Chondrocyte (in vitro differentiated cells): ENCODE measurements around the gene FAM78A. TPM values are rescaled to one million over a fixed set of nuclear protein-coding genes. Genes with fewer than 3 reads are reported as not detected.

Experiments used
- DNase-seq: peaks from one replicate; pipeline ENCODE4 v3.0.0; 2021; ENCODE audit warnings: mixed read lengths, low spot score
- H3K27ac Mint-ChIP-seq: one replicate; pipeline ENCODE4 v1.8.0; 2021; ENCODE audit warnings: mild to moderate bottlenecking, moderate library complexity, mixed read lengths; ENCODE audit not compliant: unreplicated experiment
- H3K27me3 Mint-ChIP-seq: 2 replicates; pipeline ENCODE4 v1.8.0; 2021; ENCODE audit warnings: low read depth, mixed read lengths
- H3K36me3 Mint-ChIP-seq: 2 replicates; pipeline ENCODE4 v1.8.0; 2021; ENCODE audit warnings: low read depth, mixed read lengths
- H3K4me1 Mint-ChIP-seq: 2 replicates; pipeline ENCODE4 v1.8.0; 2021; ENCODE audit warnings: low read depth, mild to moderate bottlenecking, mixed read lengths
- H3K4me3 Mint-ChIP-seq: one replicate; pipeline ENCODE4 v1.8.0; 2021; ENCODE audit warnings: mild to moderate bottlenecking, moderate library complexity, mixed read lengths; ENCODE audit not compliant: unreplicated experiment
- H3K9me3 Mint-ChIP-seq: 2 replicates; pipeline ENCODE4 v1.8.0; 2021; ENCODE audit warnings: low read depth, mixed read lengths
- CTCF ChIP-seq: fragments of 200-600 bp; sonication (generic); IDR thresholded peaks from 2 replicates; pipeline ENCODE4 v1.5.0; 2021; ENCODE audit warnings: antibody characterized with exemption, mild to moderate bottlenecking, moderate library complexity
- total RNA-seq: library from RNA; stranded (reverse); gene quantifications from 3 replicates; pipeline ENCODE4 v1.2.1, GENCODE V29; 2021

FAM78A gene
- total RNA-seq, 1 donor from 2014 or later: 1.6 TPM

- H3K36me3 Mint-ChIP-seq: no peaks in the 10 kb centered on the region
- DNase-seq: no peak
- H3K27me3 Mint-ChIP-seq: peaks cover 1% of the 10 kb centered on the region
- H3K9me3 Mint-ChIP-seq: no peaks in the 10 kb centered on the region
- TF ChIP-seq CTCF: no peak
- H3K4me3 Mint-ChIP-seq: no peak overlapping the region
- H3K4me1 Mint-ChIP-seq: no peaks in the 10 kb centered on the region
- H3K27ac Mint-ChIP-seq: no peak overlapping the region
Measured at GRCh38 chr9:131299346-131299960, 23.1 kb upstream of the FAM78A start.

GRCh38 chr9:131298816-131299215, 22.5 kb upstream of the FAM78A start:
- peaks cover 1% of the 10 kb centered on the region for H3K27me3 Mint-ChIP-seq
- no peak overlapping the region for H3K27ac Mint-ChIP-seq
- no peak for DNase-seq
- no peaks in the 10 kb centered on the region for H3K9me3 Mint-ChIP-seq
- TF ChIP-seq CTCF: no peak
- H3K4me3 Mint-ChIP-seq: no peak overlapping the region
- no peaks in the 10 kb centered on the region for H3K36me3 Mint-ChIP-seq
- no peaks in the 10 kb centered on the region for H3K4me1 Mint-ChIP-seq

- TF ChIP-seq CTCF: no peak
Measured at GRCh38 chr9:131298341-131298740, 22.0 kb upstream of the FAM78A start.

GRCh38 chr9:131297903-131298302, 21.6 kb upstream of the FAM78A start:
- Mint-ChIP-seq H3K9me3 (no peaks in the 10 kb centered on the region), H3K27me3 (peaks cover 1% of the 10 kb centered on the region), H3K36me3 (no peaks in the 10 kb centered on the region), H3K4me1 (no peaks in the 10 kb centered on the region), H3K4me3 (no peak overlapping the region), H3K27ac (no peak overlapping the region)
- TF ChIP-seq CTCF: no peak
- DNase-seq: no peak

More at GRCh38 chr9:131298341-131298740, 22.0 kb upstream of the FAM78A start:
- H3K4me3 Mint-ChIP-seq: no peak overlapping the region
- peaks cover 1% of the 10 kb centered on the region for H3K27me3 Mint-ChIP-seq
- no peaks in the 10 kb centered on the region for H3K36me3 Mint-ChIP-seq
- H3K4me1 Mint-ChIP-seq: no peaks in the 10 kb centered on the region
- no peaks in the 10 kb centered on the region for H3K9me3 Mint-ChIP-seq
- H3K27ac Mint-ChIP-seq: no peak overlapping the region
- no peak for DNase-seq

GRCh38 chr9:131296906-131297500, 20.7 kb upstream of the FAM78A start:
- TF ChIP-seq CTCF: no peak
- no peak overlapping the region for H3K4me3 Mint-ChIP-seq
- no peak overlapping the region for H3K27ac Mint-ChIP-seq
- no peak for DNase-seq
- peaks cover 1% of the 10 kb centered on the region for H3K27me3 Mint-ChIP-seq
- H3K9me3 Mint-ChIP-seq: no peaks in the 10 kb centered on the region
- H3K4me1 Mint-ChIP-seq: no peaks in the 10 kb centered on the region
- H3K36me3 Mint-ChIP-seq: no peaks in the 10 kb centered on the region
